ENCODE results near the gene NANOS3. TPM values are rescaled to one million over a fixed set of nuclear protein-coding genes. Genes with fewer than 3 reads are reported as not detected.
A peak's percentile ranks its signal among the peaks of the same experiment; 100 is the strongest.

The NANOS3 gene
- total RNA-seq, 4 donors from 2014 or later, result 1.2 TPM; not detected in 3

- no peaks in the 10 kb centered on the region for H3K9me3 ChIP-seq
- H3K4me1 ChIP-seq, result peaks cover 0 to 6% of the 10 kb centered on the region in 2 donors
- no peak overlapping the region for H3K4me3 ChIP-seq
- no peak overlapping the region for H3K27ac ChIP-seq
- intact Hi-C loops (cut with DNase I; ENCODE audit: low total_unique reads), result no loop called here
- H3K36me3 ChIP-seq, result no peaks in the 10 kb centered on the region
- H3K27me3 ChIP-seq, result peaks cover 0 to 3% of the 10 kb centered on the region in 2 donors
- no peak for TF ChIP-seq POLR2A (IDR thresholded peaks at IDR 0.05)
- TF ChIP-seq CTCF (IDR thresholded peaks at IDR 0.05), result no peak
- DNase-seq, result no peak
These were observed 3.0 kb upstream of the NANOS3 start for GRCh38 chr19:13873834-13874515.

GRCh38 chr19:13875824-13876223, 1.1 kb upstream of the NANOS3 start:
- DNase-seq, result no peak
- H3K4me1 ChIP-seq, result peaks cover 0 to 6% of the 10 kb centered on the region in 2 donors
- H3K27ac ChIP-seq, result no peak overlapping the region
- TF ChIP-seq CTCF (IDR thresholded peaks at IDR 0.05) (no peak), POLR2A (IDR thresholded peaks at IDR 0.05) (no peak)
- H3K36me3 ChIP-seq, result no peaks in the 10 kb centered on the region
- no peak overlapping the region for H3K4me3 ChIP-seq
- intact Hi-C loops (cut with DNase I; ENCODE audit: low total_unique reads), result no loop called here
- peaks cover 0 to 3% of the 10 kb centered on the region in 2 donors for H3K27me3 ChIP-seq
- H3K9me3 ChIP-seq, result no peaks in the 10 kb centered on the region

- Histone ChIP-seq H3K36me3 (no peaks in the 10 kb centered on the region), H3K27ac (no peak overlapping the region), H3K27me3 (peaks cover 0 to 3% of the 10 kb centered on the region in 2 donors), H3K4me1 (peaks cover 0 to 6% of the 10 kb centered on the region in 2 donors), H3K9me3 (no peaks in the 10 kb centered on the region), H3K4me3 (no peak overlapping the region)
- DNase-seq, result no peak
- intact Hi-C loops (cut with DNase I; ENCODE audit: low total_unique reads), result no loop called here
- TF ChIP-seq CTCF (IDR thresholded peaks at IDR 0.05), result no peak
- TF ChIP-seq POLR2A (IDR thresholded peaks at IDR 0.05), result no peak
These were observed 369 bp downstream of the NANOS3 start for GRCh38 chr19:13877303-13877702.

- Histone ChIP-seq H3K27me3 (no peaks in the 10 kb centered on the region), H3K4me3 (peak overlapping the region in 1 of 2 donors; percentile 12), H3K36me3 (no peaks in the 10 kb centered on the region), H3K27ac (peak overlapping the region; percentile 79 to 83), H3K4me1 (no peaks in the 10 kb centered on the region), H3K9me3 (no peaks in the 10 kb centered on the region)
- TF ChIP-seq POLR2A (IDR thresholded peaks at IDR 0.05) (peak; percentile 31 to 33), CTCF (IDR thresholded peaks at IDR 0.05) (peak; percentile 97 to 100 (median 100))
- intact Hi-C loops (cut with DNase I; ENCODE audit: low total_unique reads), result no loop called here
- peak; percentile 97 to 99 for DNase-seq
These were observed 3.4 kb downstream of the NANOS3 start for GRCh38 chr19:13880059-13881043.
